ENCODE measurements around the gene SLCO3A1.
"Not testable (repeated sequence)": the region's sequence is repeated elsewhere in the genome, so short reads cannot be mapped to it uniquely, and the experiment has no call there.

The SLCO3A1 gene

DNA sequence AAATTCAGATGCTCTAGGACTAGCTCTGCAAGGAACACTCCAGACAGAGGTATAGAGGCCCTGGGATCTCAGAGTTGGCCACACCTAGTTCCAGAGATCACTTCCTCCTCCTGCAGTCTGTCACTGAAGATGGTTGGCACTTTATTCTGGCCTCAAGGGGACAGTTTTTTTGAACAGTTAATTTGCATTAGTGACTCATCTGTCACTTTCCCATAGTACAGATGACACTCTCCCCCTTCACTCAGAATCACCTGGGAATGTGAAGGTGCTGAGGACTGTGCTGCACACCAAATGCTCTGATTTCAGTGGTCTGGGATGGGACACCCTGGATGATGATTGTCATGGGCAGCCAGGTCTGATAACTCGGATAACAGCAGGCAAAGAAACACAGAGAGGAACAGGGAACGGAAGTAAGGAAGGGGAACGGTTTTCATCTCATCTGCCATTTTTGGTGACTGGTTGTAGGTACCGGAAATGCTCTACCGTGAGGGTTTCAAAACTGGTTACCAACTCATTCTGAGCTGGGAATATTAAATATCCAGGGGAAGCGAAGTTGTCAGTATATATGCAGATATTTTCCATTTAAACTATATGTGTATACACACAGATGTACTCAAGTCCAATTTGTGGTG lies 307.6 kb downstream of the SLCO3A1 start:
- DNase-seq (ENCODE audit: low read depth in 2 of 2) = no peak

DNA sequence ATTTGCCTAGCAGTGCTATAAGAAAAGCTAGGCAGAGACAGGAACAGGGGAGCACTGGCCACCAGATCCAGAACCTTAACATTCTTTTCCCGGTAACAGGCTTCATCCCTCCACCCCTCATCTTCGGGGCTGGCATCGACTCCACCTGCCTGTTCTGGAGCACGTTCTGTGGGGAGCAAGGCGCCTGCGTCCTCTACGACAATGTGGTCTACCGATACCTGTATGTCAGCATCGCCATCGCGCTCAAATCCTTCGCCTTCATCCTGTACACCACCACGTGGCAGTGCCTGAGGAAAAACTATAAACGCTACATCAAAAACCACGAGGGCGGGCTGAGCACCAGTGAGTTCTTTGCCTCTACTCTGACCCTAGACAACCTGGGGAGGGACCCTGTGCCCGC lies 309.1 kb downstream of the SLCO3A1 start:
- DNase-seq (ENCODE audit: low read depth in 2 of 2) = no peak

DNA sequence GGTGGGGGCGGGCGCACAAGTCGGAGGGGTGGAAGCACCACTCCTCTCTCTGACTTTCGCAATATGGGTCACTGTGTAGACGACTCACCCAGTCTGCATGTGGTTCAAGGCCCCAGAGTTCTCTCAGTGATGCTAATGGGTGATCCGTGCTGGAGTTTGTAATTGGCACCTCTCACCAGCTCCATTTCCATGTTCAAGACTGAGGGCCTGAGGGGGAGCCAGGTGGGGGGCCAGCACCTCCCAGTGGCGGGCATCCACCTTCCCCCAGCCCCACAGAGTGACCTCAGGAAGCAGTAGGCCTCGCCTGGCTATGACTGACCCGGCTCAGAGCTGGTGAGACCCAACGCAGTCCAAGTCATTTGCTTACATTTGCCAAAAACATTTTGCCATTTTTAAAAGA lies 310.1 kb downstream of the SLCO3A1 start:
- no peak for DNase-seq (ENCODE audit: low read depth in 2 of 2)

DNA sequence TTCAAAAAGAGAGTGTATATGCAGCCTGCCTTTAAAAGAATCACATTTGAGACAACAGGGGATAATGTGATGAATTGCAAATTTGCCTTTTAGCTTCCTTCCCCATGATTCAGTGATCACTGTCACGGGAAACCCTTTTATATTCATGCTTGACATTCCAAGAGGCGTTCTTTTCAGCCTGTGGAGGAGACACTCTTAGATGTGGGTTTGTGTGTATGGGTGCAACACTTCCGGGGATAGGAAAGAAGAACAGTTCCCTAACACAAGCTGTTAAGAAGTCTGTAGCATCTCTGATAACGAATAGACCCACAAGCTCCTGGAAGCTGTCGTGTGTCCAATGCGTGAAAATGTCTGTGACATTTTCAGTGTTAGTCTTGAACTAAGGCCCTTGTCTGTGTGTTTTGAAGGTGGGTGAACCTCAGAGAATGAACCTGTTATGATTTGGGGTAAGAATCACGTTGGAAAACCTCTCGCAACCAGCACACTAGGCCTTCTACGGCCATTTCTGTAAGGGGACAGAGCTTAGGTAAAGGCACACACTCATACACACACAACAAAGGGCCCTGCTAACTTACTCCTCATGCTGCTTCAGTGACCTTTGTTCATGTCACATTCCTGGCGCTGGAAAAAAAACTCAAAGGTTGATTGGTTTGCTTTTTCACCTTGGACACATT lies 311.0 kb downstream of the SLCO3A1 start:
- DNase-seq (ENCODE audit: low read depth in 2 of 2) = no peak

DNA sequence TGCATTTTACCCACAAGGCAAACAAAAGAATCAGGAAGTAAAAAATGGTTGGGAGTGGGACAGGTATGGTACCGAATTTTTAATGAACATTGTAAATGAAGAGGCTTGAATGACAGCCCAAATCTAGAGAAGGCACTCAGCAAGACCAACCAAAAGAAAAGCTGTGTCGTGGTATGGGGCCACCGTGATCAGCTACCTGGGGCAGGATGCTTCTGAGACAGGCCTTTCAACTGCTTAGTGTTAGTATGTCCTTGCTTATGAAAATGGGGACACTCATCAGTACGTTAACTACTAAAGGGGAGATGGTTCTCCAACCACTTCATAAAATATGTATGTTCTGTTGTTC lies 311.5 kb downstream of the SLCO3A1 start:
- no peak for DNase-seq (ENCODE audit: low read depth in 2 of 2)

DNA sequence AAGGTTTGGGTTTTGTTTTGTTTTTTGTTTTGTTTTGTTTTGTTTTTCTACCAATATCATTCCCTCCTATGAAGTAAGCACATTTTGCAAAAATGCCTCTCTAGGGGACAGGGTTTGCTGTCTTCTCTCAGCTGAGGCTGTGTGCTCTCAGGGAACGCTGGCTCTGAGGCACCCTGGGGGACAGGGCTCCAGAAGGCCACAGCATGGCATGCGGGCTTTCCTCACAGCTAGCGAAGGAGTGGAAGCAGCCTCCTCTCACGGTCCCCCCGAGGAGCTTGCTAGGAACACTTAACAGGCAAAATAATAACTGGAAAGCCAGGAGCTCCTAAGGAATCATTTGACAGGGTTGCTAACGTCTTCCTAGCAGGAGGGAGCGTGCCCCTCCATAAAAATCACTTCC lies 312.5 kb downstream of the SLCO3A1 start:
- DNase-seq (ENCODE audit: low read depth in 2 of 2) = no peak

DNA sequence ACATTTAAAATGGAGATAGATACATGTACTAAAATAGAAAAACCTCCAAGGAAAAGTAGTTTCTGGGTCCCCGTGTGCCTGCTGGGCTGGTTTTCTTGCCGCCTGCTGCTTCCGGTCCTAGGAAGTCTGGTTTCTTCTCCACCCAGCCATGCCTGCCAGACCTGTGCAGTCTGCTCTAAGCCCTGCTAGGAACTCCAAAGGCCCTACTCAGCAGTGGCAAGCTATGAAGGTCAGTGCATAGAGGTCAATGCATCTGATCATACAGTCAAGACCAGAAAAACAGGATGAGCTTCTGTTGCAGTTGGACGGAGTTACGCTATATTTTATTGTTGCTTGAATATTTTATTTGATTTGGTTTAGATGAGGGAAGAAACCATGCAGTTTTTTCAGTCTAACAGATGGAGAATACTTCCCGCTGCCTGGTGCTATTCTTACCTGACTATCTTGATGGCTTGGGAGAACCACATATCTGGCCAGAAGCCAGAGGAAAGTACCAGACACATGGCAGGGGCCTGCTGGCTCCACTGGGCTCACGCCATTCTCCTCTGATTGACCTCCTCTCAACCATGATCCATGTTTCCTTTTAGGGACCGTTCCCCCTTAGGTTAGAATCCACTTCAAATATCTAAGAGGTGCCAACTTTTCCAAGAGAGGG lies 313.4 kb downstream of the SLCO3A1 start:
- no peak for DNase-seq (ENCODE audit: low read depth in 2 of 2)

DNA sequence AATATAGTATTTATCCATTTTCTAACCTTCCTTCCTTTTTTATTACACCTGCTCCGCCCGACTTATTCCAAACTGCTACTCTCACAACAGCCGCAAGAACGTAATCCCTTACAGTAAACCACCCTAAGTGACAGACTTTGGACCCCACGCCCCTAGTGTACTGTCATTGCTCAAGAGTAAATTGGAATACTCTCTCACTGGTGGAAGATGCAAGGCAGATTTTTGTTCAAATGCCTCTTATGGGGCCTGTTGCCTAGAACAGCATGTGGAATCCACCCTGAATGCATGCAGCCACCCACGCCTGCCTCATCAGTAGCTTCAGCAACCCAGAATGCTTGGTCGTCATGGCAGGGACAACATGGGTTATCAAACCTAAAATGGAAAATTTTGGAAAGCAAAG lies 313.9 kb downstream of the SLCO3A1 start:
- no peak for DNase-seq (ENCODE audit: low read depth in 2 of 2)

DNA sequence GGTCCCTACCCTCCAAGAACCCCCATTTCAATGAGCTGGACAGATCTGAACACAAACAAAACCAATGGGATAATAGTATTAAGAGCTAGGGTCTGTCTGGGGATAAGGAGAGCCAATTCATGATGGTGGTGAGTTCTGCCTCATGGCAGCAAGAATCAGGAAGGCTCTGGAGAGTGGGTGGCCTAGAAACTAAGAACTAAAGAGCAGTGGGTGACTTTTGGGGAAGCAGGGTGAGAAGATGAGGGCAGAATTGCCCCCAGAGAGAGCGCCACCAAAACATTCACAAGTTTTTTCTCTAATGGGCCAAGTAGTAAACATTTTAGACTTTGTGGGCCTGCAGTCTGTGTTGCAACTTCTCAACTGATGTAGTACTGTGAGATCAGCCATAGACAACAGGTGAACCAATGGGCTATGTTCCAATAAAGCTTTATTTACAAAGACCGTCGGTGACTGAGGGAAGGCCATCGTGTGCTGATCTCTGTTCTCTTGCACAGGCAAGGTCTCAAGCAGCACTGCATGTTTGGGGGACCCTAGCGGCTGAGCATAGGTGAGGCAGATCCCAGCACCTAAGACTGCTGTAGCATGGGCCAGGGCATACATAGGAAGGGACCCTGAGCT lies 314.7 kb downstream of the SLCO3A1 start:
- DNase-seq (ENCODE audit: low read depth in 2 of 2) = no peak

DNA sequence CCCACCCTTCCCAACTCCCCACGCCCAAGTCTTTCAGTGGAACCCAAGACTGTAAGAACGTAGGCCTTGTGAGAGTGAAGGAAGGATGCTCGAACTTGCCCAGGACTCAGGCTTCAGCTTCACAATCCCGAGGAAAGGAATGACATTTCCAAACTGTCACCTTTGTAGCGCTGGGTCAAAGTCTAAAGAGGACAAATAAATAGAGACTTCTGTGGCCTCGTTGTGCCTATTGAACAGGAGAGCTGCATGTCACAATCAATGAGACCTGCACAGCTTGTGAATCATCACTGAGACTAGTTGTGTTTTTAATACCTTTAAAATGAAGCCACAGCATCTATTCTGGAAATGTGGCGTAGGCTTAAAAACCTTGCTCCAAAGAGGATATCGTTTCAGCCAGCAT lies 317.4 kb downstream of the SLCO3A1 start:
- no peak for DNase-seq (ENCODE audit: low read depth in 2 of 2)

DNA sequence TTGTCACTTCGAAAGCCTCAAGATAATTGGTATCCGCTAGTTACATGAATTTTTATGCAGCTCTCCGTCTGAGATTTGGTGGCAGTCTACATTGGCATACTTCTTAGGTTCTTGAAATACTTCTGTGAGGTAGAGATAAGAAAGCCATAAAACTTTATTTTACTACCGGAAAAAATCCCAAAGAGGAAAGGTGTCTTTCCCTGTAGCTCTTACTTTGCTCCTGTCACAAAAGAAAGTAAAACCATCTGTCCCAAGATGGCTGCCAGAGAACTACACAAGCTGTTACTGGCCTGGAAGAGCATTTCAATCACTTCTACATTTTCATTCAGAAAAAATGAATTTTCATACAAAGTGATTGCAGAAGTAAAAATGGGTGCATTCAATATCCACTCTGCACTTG lies 325.4 kb downstream of the SLCO3A1 start:
- no peak for DNase-seq (ENCODE audit: low read depth in 2 of 2)

DNA sequence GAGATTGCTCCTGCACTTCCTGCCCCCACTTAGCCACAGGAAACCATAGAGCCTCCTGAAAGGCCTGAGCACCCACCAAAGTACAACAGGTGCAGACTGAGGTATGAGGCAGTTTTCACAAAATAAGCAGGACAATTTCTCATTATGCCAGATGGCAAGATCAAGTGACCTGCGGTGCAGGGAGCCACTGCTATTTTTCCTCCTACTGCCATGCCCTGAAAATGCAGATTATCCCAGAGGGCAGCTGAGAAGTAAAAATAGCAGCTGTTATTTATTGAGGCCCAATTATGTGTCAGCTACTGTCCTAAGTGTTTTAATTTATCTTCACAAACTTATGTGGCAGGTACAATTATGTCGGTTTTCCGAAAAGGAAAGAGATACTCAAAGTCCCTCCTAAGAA lies 330.6 kb downstream of the SLCO3A1 start:
- no peak for DNase-seq (ENCODE audit: low read depth in 2 of 2)

DNA sequence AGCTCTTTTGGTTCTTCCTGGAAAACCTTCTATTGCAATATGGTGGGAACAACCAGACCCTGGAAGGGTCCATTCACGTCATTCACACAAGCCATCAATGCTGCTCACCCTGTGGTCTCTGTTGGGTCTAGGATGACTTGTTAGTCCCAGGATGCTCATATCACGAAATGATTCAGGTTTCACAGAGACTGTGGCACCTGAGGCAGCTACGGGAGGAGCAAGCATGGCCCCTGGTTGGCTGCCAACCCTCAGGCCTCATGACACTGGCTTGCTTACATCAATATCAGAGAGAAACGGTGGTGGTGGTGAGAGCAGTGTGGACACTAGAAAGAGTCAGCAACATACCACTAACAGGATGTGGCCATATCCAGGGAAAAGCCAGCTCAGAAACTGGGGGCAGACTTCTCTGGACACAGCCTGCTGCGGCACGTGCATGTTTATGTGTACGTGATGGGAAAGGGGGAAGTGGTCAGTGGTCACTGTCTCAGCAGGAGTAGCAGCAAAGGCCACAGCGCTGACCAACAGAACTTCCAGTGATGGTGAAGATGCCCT lies 331.2 kb downstream of the SLCO3A1 start:
- no peak for DNase-seq (ENCODE audit: low read depth in 2 of 2)

DNA sequence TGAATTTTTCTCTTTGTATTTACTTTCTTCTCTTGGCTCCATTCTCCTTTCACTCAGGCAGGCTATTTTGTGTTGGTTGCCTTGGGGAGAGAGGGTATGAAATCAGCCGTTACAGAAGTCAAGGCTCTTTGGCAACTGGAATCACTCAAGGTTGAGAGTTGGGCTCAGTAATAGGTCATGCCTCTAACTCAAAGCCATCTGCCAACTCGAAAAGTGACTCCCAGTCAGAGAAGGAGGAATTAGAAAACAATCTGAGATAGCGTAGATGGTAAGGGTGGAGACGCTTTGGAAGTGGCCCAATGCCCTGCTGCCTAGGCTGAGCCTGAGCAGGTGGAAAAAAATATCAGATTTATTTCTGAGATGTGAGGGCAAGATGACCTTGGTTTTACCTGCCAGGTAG lies 334.5 kb downstream of the SLCO3A1 start:
- DNase-seq (ENCODE audit: low read depth in 2 of 2) = no peak

DNA sequence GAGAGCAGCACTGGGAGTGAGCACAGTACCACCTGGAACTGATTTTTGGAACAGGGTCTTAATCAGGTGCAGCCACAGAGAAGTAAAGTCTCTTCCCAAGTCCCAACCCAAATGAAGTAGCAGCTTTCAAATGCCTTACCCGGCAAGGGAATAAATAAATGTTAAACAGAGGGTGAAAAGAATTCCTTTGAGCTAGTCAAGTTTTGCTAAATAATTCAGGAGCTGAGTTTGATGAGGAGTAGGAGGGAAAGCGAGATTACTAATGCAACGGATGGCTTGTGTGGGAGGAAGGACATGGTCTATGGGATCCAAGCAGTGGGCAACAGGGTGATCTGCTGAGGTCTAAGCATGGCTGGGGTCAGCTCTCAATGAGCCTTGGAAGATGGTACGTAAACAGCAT lies 335.7 kb downstream of the SLCO3A1 start:
- DNase-seq (ENCODE audit: low read depth in 2 of 2) = no peak

DNA sequence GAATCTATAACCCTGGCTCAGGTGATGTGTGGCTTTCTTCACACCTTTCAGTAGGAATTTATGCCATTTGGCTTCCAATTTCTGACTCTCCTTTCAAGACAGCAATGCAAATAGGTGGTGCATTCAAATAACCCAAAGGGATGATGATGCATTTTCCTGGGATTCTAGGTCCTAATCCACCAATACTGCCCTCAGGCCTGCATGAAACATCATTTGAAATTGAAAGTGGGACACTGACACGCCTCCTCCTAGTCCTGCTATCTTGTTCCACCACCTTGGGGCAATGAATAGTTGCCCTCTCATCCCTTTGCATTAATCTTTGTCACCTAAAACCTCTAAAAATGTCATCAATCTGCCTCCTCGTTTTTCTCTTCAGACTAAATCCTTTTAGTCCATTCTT lies 341.7 kb downstream of the SLCO3A1 start:
- no peak for DNase-seq (ENCODE audit: low read depth in 2 of 2)

DNA sequence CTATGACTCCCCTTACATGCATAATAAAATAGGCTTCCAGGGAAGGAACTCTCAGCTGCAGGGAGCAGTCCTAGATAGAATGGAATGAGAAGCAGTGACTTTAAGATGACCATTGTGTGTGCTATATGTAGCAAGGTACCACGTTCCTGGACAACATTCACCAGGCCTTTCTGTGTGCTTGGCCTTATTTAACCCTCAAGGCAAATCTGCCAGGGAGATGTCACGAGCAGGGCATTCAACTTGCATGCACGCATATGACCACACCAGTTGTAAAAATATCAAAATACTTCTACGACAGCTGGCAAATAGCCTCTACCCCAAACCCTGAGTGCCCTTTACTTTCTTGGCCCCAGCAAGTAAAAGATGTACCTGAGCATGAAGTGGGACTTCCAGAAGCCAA lies 342.8 kb downstream of the SLCO3A1 start:
- no peak for DNase-seq (ENCODE audit: low read depth in 2 of 2)

DNA sequence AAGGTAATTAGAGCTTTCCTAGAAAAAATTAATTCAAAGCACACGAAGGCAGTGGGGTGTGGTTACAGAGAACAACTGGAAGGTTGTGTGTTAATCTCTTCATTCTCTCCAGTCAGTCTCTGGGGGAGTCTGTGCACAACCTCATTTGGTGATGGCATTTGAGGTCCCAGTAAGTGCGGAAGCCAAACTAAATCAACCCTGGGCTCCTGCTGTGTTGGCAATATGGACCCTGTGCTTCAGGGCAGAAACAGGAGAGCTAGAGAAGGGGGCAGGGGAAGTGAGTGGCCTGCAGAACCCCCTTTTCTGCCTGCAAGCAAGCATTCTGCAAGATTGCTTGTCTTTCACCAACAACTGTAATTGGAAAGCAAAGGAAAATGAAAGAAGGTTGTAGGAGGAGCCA lies 344.2 kb downstream of the SLCO3A1 start:
- DNase-seq (ENCODE audit: low read depth in 2 of 2) = no peak

DNA sequence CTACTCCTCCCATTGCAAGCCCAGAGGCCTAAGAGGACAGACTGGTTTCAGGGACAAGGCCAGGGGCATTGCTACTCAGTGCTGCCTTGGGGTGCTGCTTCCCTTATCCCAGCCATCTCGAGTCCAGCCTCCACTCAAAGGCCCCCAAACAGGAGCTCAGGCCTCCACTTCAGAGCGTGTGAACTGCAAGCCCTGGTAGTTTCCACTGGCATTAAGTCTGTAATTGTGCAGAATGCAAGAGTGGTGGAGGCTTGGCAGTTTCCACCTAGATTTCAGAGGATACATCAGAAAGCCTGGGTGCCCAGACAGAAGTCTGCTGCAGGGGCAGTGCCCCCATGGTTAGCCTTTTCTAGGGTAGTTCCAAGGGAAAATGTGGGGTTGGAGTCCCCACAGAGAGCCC lies 347.4 kb downstream of the SLCO3A1 start:
- no peak for DNase-seq (ENCODE audit: low read depth in 2 of 2)

DNA sequence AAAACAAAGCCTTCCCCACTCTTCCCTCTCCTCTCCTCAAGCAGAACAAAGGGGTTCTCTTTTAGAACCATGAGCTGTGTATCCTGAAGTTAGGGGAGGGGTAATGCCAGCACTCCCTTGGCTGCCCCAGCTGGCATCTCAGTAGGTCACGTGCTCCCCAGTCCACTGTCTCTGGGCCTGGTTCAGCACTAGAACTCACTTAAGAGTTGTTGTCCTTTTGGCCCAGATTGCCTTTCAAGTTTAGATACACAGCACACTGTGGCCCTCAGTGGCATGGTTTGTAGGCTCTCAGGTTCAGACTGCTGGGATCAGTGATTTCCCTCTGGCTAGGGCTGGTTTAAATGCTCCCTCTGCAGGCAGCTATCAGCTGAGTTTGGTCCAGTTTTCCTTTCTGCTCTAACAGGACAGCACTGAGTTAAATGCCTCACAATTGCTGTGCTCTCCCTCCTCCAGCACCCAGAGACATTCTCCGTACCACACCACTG lies 351.8 kb downstream of the SLCO3A1 start:
- no peak for DNase-seq (ENCODE audit: low read depth in 2 of 2)

DNA sequence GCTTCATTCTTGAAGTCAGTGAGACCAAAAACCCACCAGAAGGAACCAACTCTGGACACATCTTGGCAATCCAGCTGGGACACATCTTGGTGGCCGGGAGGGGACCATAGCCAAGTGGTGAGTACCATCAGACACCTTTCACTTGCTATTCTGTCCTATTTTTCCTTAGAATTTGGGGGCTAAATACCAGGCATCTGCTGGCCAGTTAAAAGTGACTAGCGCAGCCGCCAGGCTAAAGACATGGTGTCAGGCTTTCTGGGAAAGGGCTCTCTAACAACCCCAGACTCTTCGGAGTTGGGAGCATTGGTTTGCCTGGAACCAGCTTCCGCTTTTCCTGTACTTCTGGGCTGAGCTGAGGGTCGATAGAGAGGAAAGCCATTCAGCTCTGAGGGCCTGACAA lies 354.1 kb downstream of the SLCO3A1 start:
- not testable (repeated sequence) for DNase-seq (ENCODE audit: low read depth in 2 of 2)
